M059J (cell line): ENCODE measurements around the gene RAB3GAP1. TPM values are rescaled to one million over a fixed set of nuclear protein-coding genes. Genes with fewer than 3 reads are reported as not detected.
A peak's percentile ranks its signal among the peaks of the same experiment; 100 is the strongest.
"Not testable (repeated sequence)": the region's sequence is repeated elsewhere in the genome, so short reads cannot be mapped to it uniquely, and the experiment has no call there.

ENCODE experiments used
- DNase-seq: peaks from one replicate; pipeline ENCODE4 v3.0.0-alpha.2; 2012; ENCODE audit warnings: low read depth
- total RNA-seq: library from RNA; depleted of rRNA; stranded (reverse); fragments of >200 nt; shearing (Covaris generic); gene quantifications from 2 replicates; pipeline ENCODE4 v1.2.3, GENCODE V29; 2014

RAB3GAP1 gene
- total RNA-seq, 1 experiment from 2014 or later: 62.7 TPM

DNA sequence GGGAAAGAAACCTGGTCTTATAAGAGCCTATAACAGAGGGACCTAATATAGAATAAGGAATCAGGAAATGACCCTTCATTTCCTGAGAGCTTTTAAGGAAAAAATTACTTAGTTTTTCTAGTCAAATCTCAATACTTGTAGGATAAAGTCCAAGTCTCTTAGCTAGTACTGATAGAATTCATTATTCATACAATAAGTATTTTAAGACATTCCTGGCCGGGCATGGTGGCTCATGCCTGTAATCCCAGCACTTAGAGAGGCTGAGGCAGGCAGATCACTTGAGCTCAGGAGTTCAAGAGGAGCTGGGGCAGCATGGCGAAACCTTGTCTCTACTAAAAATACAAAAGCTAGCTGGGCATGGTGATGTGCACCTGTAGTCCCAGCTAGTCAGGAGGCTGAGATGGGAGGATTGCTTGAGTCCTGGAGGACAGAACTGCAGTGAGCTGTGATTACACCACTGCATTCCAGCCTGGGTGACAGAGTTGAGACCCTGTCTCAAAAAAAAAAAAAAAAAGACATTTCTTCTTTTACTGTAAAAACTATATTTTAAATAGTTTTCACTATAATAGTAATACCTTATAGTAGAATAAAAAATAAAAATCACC is 3.2 kb downstream of the RAB3GAP1 start:
- DNase-seq: peak; percentile 62

DNA sequence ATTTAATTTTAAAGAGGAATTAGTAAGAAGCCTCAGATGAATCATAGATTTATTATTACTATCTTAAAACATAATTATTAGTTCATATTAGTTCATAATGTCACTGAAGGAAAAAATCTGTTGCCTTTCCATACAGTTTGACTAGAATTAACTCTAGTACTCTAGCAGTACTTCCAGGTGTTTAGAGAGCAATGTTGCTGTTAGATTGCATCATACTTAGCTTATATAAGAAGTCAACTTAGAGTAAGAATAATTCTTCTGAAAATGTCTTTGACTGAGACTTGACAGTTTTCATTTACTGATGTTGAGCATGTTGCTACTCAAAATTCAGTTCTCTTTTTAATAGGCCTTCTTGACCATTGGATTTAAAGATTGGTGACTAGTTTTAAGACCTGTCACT is 4.7 kb downstream of the RAB3GAP1 start:
- no peak for DNase-seq

DNA sequence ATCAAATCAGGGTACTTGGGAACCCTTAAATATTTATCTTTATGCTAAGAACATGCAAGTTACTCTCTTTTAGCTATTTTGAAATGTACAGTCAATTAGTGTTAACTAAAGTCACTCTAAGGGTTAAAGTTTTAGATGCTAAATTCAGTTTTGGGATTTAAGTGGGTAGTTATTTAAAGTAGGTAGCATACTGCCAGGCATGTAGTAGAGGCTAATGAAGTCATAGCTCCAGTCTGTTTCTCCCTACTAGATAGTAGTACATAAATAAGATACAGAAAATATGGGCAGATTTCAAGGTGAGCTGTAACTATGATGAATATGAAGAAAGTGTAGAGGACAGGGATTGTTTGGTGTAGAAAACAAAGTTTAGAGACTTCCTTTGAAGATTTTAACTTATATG is 7.5 kb downstream of the RAB3GAP1 start:
- DNase-seq: no peak

DNA sequence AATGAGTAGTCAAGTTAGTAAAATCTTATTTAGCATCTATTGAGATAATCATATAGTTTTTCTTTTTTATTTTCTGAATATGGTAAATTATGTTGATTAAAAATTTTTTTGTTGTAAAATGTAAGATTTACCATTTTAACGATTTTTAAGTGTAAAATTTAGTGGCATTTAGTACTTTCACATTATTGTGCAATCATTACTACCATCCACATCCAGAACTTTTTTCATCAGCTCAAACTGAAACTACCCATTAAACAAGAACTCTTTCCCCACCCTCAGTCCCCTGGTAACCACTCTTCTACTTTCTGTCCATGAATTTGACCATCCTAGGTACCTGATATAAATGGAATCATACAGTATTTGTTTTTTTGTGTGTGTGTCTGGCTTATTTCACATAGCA is 11.1 kb downstream of the RAB3GAP1 start:
- DNase-seq: no peak

GRCh38 chr2:135064149-135064548 is 12.1 kb downstream of the RAB3GAP1 start:
- no peak for DNase-seq

DNA sequence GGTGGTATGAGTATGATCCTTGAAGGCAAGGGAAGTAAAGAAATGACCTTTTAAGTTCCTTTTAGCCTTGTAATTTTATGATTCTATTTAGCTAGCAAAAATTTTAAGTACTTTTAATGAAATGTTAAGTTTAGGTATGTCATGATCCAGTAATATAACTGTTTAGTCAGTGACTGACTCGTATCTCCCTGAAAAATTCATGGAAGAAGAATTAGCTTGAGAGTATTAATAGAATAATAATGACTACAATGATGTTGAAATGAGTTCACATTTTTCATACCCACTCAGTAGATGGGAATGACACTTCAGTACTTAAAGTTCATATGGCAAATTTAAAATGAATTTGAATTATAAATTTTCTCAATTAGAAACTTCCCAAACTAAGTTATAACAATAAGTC is 14.6 kb downstream of the RAB3GAP1 start:
- DNase-seq: no peak

DNA sequence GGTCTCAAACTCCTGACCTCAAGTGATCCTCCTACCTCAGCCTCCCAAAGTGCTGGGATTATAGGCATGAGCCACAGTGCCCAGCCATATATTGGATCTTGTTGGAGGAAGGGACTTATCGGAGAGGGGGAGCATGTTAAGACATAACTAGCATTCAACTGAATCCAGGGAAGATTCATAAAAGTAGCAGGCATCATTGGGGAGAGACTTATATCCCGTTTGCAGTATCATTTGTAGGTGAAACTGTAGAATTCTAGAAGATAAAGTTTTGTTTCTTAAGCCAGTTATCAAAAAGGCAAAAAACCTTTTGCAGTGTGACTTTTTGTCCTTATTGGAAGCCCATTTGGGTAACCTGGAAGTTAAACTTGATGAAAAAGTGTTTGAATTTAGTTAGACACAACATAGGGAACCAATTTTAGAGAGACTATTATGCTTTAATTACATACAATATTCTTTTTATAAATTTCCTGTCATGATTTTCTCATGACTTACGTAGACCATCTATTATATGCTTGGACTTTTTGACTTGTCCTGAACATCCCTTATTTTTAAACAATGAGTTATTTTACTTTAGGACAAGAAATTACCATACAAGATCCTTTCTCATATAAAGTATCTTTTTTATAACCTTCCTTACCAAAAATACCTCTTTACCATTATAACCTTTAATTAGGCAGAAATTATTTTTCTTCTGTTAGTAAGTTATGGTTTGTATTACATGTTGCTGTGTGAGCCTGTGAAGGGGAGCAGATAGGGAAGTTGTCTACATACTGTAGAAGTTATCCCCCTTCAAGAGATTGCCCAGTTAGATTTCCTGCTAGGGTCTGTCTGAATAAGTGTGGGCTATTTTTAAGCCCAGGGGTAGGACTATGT is 20.3 kb downstream of the RAB3GAP1 start:
- DNase-seq: peak; percentile 17

DNA sequence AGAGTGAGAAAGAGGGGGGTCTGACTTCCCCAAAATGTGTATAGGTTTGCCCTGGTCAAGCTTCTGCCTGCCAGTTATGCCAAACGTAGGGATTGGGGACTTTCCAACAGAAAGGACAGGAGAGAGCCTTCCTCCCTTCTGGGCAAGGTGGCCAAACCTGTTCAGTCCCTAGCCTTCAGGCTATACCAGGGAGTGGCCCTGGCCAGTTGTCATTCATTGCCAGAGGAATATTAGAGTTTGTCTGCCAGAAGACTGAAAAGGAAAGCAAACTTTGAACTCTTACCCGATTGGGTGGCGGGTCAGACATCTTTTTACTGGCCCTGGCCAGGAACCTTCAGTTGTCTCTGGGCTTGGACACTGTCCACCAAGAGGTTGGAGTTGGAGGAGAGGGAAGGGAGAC is 22.1 kb downstream of the RAB3GAP1 start:
- no peak for DNase-seq

- no peak for DNase-seq
These were observed 24.5 kb downstream of the RAB3GAP1 start for GRCh38 chr2:135076556-135076955.

GRCh38 chr2:135078417-135078816 is 26.3 kb downstream of the RAB3GAP1 start:
- DNase-seq: no peak

- DNase-seq: peak; percentile 7
These were observed 34.1 kb downstream of the RAB3GAP1 start for GRCh38 chr2:135086222-135086621.

DNA sequence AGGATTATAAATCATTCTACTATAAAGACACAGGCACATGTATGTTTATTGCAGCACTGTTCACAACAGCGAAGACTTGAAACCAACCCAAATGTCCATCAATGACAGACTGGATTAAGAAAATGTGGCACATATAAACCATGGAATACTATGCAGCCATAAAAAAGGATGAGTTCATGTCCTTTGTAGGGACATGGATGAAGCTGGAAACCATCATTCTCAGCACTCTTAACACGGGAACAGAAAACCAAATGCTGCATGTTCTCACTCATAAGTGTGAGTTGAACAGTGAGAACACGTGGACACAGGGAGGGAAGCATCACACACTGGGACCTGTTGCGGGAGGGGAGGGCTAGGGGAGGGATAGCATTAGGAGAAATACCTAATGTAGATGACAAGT is 37.5 kb downstream of the RAB3GAP1 start:
- DNase-seq: not testable (repeated sequence)

DNA sequence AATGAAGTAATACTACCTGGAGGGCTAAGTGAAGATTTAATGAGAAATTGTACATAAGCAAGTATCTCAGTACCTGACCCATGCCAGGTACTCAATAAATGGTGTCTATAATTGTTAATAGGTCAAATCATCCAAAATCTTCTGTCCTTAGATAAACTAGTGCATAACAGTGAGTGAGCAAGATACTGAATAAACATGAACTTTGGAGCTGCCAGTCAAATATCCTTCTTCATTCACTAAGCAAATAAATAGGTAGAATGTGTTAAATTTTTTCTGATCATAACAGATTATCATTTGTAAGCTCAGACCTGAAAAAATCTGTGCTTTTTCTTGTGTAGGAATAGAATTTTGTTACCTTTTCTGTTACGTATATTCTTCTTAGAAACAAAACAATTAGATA is 39.6 kb downstream of the RAB3GAP1 start:
- no peak for DNase-seq

DNA sequence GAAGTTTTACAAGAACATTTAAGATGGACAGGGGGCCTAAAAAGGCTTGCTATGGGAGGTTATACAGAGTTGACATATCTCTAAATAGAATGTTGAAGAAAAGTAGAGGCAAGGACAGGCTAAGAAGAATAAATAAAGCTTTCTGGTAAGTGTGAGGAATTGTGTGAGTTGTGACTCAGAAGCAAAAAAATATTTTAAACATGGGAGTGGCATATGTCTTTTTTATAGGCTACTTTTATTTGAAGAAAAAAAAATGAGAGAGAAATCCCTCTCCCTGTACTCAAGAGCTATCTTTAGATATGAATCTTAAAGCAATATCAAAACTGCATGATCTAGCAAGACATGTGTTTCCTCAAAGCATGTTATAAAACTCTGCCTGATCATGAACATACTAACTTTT is 41.1 kb downstream of the RAB3GAP1 start:
- no peak for DNase-seq

DNA sequence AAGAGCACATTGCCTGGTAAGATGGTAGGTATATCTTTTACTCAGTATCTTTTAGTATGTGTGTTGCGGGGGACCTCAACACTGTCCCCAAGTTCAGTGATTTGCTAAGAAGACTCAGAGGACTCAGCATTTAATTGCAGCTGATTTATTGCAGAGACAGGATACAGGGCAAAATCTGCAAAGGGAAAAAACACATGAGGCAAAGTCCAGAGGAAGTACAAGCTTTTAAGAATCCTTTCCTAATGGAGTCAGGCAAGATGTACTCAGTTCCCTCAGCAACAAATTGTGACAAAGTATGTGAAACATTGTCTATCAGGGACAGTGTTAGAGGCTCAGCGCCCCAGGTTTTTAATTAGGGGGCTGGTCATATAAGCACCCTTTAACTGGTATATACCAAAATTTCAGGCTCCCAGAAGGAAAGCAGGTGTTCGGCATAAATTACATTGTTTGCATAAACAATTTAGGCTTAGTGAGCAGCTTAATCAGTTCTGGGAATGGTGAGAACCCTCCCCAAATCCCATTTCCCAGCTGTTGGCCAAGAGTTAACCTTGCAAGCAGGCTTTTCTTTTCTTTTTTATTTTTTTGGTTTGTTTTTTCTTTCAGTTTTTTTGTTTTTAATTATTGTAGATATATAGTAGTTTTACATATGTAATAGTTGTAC is 41.7 kb downstream of the RAB3GAP1 start:
- DNase-seq: no peak

DNA sequence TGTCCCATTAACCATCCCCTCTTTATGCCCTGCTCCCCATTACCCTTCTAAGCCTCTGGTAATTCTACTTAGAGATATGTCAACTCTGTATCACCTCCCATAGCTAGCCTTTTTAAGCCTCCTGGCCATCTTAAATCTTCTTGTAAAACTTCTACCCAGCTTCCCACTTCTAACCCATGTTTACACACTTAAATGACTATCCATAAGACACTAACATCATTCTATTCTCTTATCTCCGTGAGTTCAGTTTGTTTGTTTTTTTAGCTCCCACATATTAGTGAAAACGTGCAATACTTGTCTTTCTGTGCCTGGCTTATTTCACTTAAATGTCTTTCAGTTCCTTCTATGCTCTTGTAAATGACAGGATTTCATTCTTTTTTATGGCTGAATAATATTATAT is 42.4 kb downstream of the RAB3GAP1 start:
- no peak for DNase-seq

GRCh38 chr2:135095591-135095990 is 43.5 kb downstream of the RAB3GAP1 start:
- no peak for DNase-seq

DNA sequence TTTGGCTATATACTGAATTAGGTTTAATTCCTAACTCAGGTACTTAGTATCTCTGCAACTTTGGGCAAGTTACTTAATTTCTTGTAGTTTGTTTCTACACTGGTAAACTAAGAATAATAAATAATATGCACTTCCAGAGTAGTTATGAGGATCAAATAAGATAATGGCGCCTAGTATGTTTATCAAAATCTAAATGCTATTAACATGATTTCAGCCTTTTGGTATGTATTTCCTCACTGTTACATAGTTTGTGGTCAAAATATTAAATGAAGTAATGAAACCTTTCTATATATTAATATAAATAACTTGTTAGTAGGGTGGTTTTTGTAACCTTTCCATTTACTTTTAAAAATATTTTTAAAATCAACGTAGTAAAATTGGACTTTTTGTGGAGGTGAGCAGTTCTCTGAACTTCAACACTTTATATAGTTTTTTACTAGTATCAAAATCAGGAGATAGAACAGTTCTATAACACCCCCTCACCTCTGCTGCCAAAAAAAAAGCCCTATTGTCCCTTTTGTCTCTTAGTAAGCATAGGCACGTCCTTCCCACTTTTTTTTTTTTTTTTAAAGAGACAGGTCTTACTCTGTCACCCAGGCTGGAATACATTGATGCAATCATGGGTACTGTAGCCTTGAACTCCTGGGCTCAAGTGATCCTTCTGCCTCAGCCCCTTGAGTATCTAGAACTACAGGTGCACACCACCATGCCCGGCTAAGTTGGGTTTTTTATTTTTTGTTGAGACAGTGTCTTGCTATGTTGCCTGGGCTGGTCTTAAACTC is 44.8 kb downstream of the RAB3GAP1 start:
- no peak for DNase-seq

DNA sequence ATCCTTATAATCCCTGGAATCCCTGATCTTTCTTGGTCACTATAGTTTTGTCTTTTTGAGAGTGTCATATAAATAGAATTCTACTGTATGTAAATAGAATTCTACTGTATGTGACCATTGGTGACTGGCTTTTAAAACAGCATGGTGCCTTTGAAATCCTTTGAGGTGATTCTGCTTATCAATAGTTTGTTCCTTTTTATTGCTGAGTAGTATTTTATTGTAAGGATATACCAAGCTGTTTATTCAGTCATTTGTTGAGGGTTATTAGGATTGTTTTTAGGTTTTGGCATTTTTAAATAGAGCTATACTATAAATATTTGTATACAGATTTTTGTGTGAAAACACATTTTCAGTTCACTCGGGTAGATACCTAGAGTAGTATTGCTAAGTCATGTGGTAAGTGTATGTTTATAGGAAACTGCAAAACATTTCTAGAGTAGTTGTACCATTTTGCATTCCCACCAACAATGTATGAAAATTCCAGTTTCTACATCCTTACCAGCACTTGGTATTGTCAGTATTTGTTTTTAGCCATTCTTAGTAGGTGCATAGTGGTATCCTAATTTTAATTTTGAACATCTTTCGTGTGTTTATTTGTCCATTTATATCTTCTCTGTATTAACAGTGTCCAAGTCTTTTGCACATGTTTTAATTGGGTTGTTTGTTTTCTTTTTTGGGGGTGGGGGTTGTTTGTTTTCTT is 45.6 kb downstream of the RAB3GAP1 start:
- no peak for DNase-seq

DNA sequence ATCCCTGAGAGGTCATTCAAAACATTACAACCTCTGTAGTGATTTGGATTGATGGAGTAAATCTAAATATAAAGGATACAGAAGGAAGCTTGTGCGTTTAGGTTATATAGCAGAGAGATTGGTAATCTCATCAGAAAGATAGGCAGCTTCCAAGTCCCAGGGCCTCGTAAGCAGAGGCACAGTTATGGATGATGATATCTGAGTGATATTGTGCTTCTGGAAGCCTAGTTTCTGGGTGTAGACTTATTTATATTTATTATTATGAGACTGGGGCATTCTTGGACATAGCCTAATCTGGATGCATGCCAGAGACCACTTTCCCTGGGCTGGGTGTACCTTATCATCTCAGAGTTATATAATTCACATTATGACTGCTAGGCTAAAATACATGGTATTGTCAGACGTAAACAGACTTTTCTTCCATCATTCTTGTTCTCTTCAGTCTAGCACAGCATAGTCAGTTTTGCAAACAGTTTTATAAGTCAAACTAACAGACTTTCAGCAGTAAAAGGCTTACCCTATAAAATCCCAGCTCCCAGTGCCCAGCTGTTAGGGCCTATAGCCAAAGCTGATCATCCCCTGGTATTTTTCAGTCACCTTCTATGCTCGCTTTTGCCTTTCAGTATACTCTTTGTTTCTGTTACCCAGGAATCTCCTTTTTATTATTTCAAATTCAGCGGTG is 47.9 kb downstream of the RAB3GAP1 start:
- DNase-seq: no peak

DNA sequence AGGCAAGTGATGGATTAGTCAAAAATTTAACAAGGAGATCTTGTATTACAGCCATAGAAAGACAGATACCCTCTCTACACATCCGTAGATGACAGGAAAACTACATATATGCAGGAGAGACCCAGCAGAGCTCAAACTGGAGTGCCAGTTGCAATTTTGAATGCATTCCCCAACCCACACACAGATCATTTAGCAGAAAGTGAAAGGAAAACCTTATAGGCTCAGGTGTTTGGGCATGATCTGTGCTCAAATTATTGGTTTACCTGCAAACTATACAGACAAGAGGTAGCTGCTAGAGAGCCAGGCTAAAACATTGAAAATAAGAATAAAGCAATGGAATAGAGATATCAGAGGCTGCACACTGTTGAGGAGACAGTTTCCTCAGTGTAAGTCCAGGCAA is 51.8 kb downstream of the RAB3GAP1 start:
- DNase-seq: no peak
